Testis (tissue), 2 donors: ENCODE measurements around the gene DPF3.

Experiments used
- CTCF ChIP-seq, 3 experiments: fragments of 450-650 bp in 2 of 3; fragments of 200-600 bp in 1 of 3; sonication (generic) in 1 of 3; IDR thresholded peaks; one replicate each; pipeline ENCODE4 v1.5.1; 2016 to 2019; ENCODE audit warnings: antibody characterized with exemption in 3 of 3, mild to moderate bottlenecking in 2 of 3, moderate library complexity in 1 of 3
- POLR2A ChIP-seq: fragments of 450-650 bp; IDR thresholded peaks from one replicate; pipeline ENCODE4 v1.6.1; 2017; ENCODE audit warnings: antibody characterized with exemption, mild to moderate bottlenecking, moderate library complexity

- TF ChIP-seq CTCF (IDR thresholded peaks at IDR 0.05) (no peak), POLR2A (no peak)
Measured at GRCh38 chr14:72740504-72740961, 153.4 kb downstream of the DPF3 start.
